Smooth muscle cell (in vitro differentiated cells): ENCODE results near the gene RAB31. TPM values are rescaled to one million over a fixed set of nuclear protein-coding genes. Genes with fewer than 3 reads are reported as not detected.

Experiments
- DNase-seq: peaks from one replicate; lab custom pipeline; 2025; ENCODE audit not compliant: unreplicated experiment; lab: John Stamatoyannopoulos, UW
- H2AFZ ChIP-seq: fragments of 200-600 bp; sonication (generic); 2 replicates; pipeline ENCODE4 v1.6.0; 2016; ENCODE audit warnings: antibody characterized with exemption, low read depth, mild to moderate bottlenecking
- H3F3A ChIP-seq: fragments of 200-600 bp; sonication (generic); 2 replicates; pipeline ENCODE4 v1.6.0; 2017; ENCODE audit warnings: antibody characterized with exemption, low read depth
- H3K27ac ChIP-seq: fragments of 200-600 bp; sonication (generic); 2 replicates; pipeline ENCODE4 v1.5.1; 2016; ENCODE audit warnings: low read depth, mild to moderate bottlenecking
- H3K27me3 ChIP-seq: fragments of 200-600 bp; sonication (generic); 2 replicates; pipeline ENCODE4 v1.6.1; 2016; ENCODE audit warnings: low read depth, mild to moderate bottlenecking
- H3K36me3 ChIP-seq: fragments of 200-600 bp; sonication (generic); 2 replicates; pipeline ENCODE4 v1.5.1; 2016; ENCODE audit warnings: low read depth
- H3K4me1 ChIP-seq: fragments of 200-600 bp; sonication (generic); 2 replicates; pipeline ENCODE4 v1.5.1; 2016; ENCODE audit warnings: low read depth
- H3K4me2 ChIP-seq: fragments of 200-600 bp; sonication (generic); 2 replicates; pipeline ENCODE4 v1.6.0; 2016; ENCODE audit warnings: mild to moderate bottlenecking
- H3K4me3 ChIP-seq: fragments of 200-600 bp; sonication (generic); 2 replicates; pipeline ENCODE4 v1.5.1; 2016; ENCODE audit warnings: mild to moderate bottlenecking
- H3K79me2 ChIP-seq: fragments of 200-600 bp; sonication (generic); 2 replicates; pipeline ENCODE4 v1.6.0; 2016; ENCODE audit warnings: low read depth, mild to moderate bottlenecking
- H3K9ac ChIP-seq: fragments of 200-600 bp; sonication (generic); 2 replicates; pipeline ENCODE4 v1.6.0; 2016; ENCODE audit warnings: low read depth
- H3K9me3 ChIP-seq: fragments of 200-600 bp; sonication (generic); replicated peaks from 2 replicates; pipeline ENCODE4 v1.5.1; 2016; ENCODE audit warnings: low read depth
- H4K20me1 ChIP-seq: fragments of 200-600 bp; sonication (generic); 2 replicates; pipeline ENCODE4 v1.6.0; 2016; ENCODE audit warnings: low read depth
- WGBS: methylation state at CpG from one replicate; pipeline ENCODE4 v1.1.7; 2016; ENCODE audit warnings: low lambda C conversion rate; 5-methylcytosine and 5-hydroxymethylcytosine counted together
- polyA plus RNA-seq: library from polyadenylated mRNA; unstranded; fragments of >200 nt; fragmentation: Nextera tagmentation; extraction: Ambion mirVana; gene quantifications from 2 replicates; pipeline ENCODE4 v1.2.1, GENCODE V29; 2016
- total RNA-seq: library from RNA; depleted of rRNA; stranded (reverse); fragments of >200 nt; gene quantifications from 2 replicates; pipeline ENCODE4 v1.2.3, GENCODE V29; 2014
- TF ChIP-seq, protein P1 (sequence below): fragments of 200-600 bp; sonication (generic); IDR thresholded peaks from 2 replicates; pipeline ENCODE4 v1.5.1; 2017; ENCODE audit warnings: borderline replicate concordance, mild to moderate bottlenecking, antibody characterized with exemption; ENCODE audit not compliant: insufficient read depth, poor library complexity, severe bottlenecking

The RAB31 gene
- total and polyA plus RNA-seq, 2 experiments from 2014 or later, result 116 to 414 TPM

DNA sequence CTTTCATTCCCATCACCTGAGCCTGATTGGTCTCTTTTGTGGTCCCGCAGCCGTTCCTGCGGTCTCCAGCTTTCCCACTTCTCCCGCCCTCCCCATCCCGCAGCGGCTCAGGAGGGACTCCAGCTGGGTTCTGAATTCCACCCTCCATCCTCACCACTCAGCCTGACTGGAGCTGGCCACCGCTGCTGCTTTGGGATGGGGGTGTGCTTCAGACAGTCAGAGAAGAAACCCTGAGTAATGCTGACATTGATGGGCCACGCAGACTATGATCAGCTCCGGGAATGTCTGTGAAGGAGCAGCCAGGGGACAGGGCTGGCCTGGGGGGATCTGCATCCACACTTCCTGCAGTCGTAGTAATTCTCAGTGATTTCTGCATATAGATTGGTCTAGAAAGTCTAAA lies 131.8 kb downstream of the RAB31 start:
- H3K27me3 ChIP-seq, result no peaks in the 10 kb centered on the region
- TF ChIP-seq, protein P1, sequence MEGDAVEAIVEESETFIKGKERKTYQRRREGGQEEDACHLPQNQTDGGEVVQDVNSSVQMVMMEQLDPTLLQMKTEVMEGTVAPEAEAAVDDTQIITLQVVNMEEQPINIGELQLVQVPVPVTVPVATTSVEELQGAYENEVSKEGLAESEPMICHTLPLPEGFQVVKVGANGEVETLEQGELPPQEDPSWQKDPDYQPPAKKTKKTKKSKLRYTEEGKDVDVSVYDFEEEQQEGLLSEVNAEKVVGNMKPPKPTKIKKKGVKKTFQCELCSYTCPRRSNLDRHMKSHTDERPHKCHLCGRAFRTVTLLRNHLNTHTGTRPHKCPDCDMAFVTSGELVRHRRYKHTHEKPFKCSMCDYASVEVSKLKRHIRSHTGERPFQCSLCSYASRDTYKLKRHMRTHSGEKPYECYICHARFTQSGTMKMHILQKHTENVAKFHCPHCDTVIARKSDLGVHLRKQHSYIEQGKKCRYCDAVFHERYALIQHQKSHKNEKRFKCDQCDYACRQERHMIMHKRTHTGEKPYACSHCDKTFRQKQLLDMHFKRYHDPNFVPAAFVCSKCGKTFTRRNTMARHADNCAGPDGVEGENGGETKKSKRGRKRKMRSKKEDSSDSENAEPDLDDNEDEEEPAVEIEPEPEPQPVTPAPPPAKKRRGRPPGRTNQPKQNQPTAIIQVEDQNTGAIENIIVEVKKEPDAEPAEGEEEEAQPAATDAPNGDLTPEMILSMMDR, result no peak

GRCh38 chr18:9841752-9842151 lies 133.7 kb downstream of the RAB31 start:
- Histone ChIP-seq H3K79me2 (peaks cover 16% of the 10 kb centered on the region), H3K9ac (no peak overlapping the region), H3K27me3 (no peaks in the 10 kb centered on the region), H3K4me3 (no peak overlapping the region), H3K36me3 (no peaks in the 10 kb centered on the region), H3F3A (no peaks in the 10 kb centered on the region), H2AFZ (no peak overlapping the region), H3K4me1 (no peaks in the 10 kb centered on the region), H4K20me1 (peaks cover 44% of the 10 kb centered on the region), H3K4me2 (no peak overlapping the region), H3K9me3 (no peaks in the 10 kb centered on the region), H3K27ac (no peak overlapping the region)
- no peak for DNase-seq
- TF ChIP-seq, protein P1, result no peak
- WGBS, result 93% methylated on average over 4 of the region's 4 CpGs

More for the DNA sequence above, 131.8 kb downstream of the RAB31 start:
- H4K20me1 ChIP-seq, result peaks cover 42% of the 10 kb centered on the region
- no peak overlapping the region for H3K9ac ChIP-seq
- 77% methylated on average over 10 of the region's 10 CpGs for WGBS
- no peaks in the 10 kb centered on the region for H3F3A ChIP-seq
- H3K9me3 ChIP-seq, result no peaks in the 10 kb centered on the region
- peaks cover 30% of the 10 kb centered on the region for H3K79me2 ChIP-seq
- no peak for DNase-seq
- H3K4me2 ChIP-seq, result no peak overlapping the region
- no peak overlapping the region for H3K4me3 ChIP-seq
- no peaks in the 10 kb centered on the region for H3K36me3 ChIP-seq
- no peak overlapping the region for H2AFZ ChIP-seq
- peaks cover 3% of the 10 kb centered on the region for H3K4me1 ChIP-seq
- no peak overlapping the region for H3K27ac ChIP-seq

- Histone ChIP-seq H3K9ac (no peak overlapping the region), H3K27me3 (no peaks in the 10 kb centered on the region), H3K27ac (no peak overlapping the region), H4K20me1 (peaks cover 44% of the 10 kb centered on the region), H3K4me3 (no peak overlapping the region), H3K36me3 (no peaks in the 10 kb centered on the region), H2AFZ (no peak overlapping the region), H3F3A (no peaks in the 10 kb centered on the region), H3K4me2 (no peak overlapping the region), H3K9me3 (no peaks in the 10 kb centered on the region), H3K79me2 (peaks cover 13% of the 10 kb centered on the region), H3K4me1 (no peaks in the 10 kb centered on the region)
- no peak for DNase-seq
- TF ChIP-seq, protein P1, result no peak
- 96% methylated on average over 6 of the region's 6 CpGs for WGBS
These were observed 134.3 kb downstream of the RAB31 start for GRCh38 chr18:9842448-9842847.

DNA sequence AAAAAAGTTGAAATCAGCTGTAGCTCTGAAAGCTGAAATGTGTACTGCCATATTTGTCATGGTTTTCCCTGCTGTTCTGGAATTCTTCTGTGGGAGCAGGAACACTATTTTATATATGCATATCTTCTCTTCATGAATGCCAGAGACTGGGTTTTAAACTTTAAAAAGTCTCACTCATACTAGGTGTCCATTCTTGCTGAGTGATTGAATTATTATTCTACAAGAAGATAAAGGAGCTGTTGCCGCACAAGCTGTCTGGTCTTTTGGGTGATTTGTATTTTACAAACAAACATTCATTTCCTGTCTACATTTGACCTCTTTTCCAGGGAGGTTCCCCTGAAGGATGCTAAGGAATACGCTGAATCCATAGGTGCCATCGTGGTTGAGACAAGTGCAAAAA lies 137.2 kb downstream of the RAB31 start:
- 82% methylated on average over 3 of the region's 3 CpGs for WGBS
- Histone ChIP-seq H3K27ac (no peak overlapping the region), H4K20me1 (peaks cover 43% of the 10 kb centered on the region), H3K9ac (no peak overlapping the region), H3K79me2 (peaks cover 13% of the 10 kb centered on the region), H3F3A (peaks cover under 1% of the 10 kb centered on the region), H3K36me3 (no peaks in the 10 kb centered on the region), H3K4me1 (peaks cover 5% of the 10 kb centered on the region), H3K4me3 (no peak overlapping the region), H3K27me3 (no peaks in the 10 kb centered on the region), H3K4me2 (no peak overlapping the region), H2AFZ (no peak overlapping the region), H3K9me3 (no peaks in the 10 kb centered on the region)
- TF ChIP-seq, protein P1, result no peak
- DNase-seq, result no peak
